Skeletal muscle satellite cell (primary cell): Measurements from ENCODE around the gene FLYWCH1.

Experiments
- H3K27me3 ChIP-seq: 2 replicates; pipeline ENCODE4 v1.7.0; 2013; ENCODE audit warnings: low read length; ENCODE audit not compliant: control insufficient read depth, insufficient read depth
- H3K36me3 ChIP-seq: 2 replicates; pipeline ENCODE4 v1.7.0; 2013; ENCODE audit warnings: mild to moderate bottlenecking, control low read depth, low read length; ENCODE audit not compliant: insufficient read depth
- H3K4me1 ChIP-seq: 2 replicates; pipeline ENCODE4 v1.7.0; 2013; ENCODE audit warnings: low read length; ENCODE audit not compliant: control insufficient read depth, insufficient read depth
- H3K4me2 ChIP-seq: 2 replicates; pipeline ENCODE4 v1.7.0; 2013; ENCODE audit warnings: mild to moderate bottlenecking, low read length
- H3K4me3 ChIP-seq: 2 replicates; pipeline ENCODE4 v1.7.0; 2013; ENCODE audit warnings: low read length
- H3K9ac ChIP-seq: 2 replicates; pipeline ENCODE4 v1.7.0; 2013; ENCODE audit warnings: mild to moderate bottlenecking, low read depth, low read length, moderate library complexity
- H3K9me3 ChIP-seq: replicated peaks from 2 replicates; pipeline ENCODE4 v1.7.0; 2013; ENCODE audit warnings: mild to moderate bottlenecking, control low read depth, low read length

The FLYWCH1 gene

DNA sequence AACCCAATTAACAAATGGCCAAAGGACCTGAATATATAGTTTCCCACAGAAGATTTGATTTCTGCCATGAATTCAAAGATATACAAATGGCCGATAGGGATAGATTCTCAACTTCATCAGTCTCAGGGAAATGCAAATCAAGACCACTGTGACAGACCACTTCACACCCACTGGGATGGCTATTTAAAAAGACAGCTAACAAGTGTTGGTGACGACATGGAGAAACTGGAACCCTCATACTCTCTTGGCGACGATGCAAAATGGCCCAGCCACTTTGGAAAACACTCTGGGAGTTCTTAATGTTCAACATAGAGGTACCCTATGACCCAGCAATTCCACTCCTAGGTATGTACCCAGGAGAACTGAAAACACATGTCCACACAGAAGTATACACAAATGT is 34.9 kb downstream of the FLYWCH1 start:
- Histone ChIP-seq H3K27me3 (no peaks in the 10 kb centered on the region), H3K4me1 (no peaks in the 10 kb centered on the region), H3K4me3 (no peak overlapping the region), H3K4me2 (no peak overlapping the region), H3K9me3 (no peaks in the 10 kb centered on the region), H3K9ac (no peak overlapping the region), H3K36me3 (peaks cover 39% of the 10 kb centered on the region)

DNA sequence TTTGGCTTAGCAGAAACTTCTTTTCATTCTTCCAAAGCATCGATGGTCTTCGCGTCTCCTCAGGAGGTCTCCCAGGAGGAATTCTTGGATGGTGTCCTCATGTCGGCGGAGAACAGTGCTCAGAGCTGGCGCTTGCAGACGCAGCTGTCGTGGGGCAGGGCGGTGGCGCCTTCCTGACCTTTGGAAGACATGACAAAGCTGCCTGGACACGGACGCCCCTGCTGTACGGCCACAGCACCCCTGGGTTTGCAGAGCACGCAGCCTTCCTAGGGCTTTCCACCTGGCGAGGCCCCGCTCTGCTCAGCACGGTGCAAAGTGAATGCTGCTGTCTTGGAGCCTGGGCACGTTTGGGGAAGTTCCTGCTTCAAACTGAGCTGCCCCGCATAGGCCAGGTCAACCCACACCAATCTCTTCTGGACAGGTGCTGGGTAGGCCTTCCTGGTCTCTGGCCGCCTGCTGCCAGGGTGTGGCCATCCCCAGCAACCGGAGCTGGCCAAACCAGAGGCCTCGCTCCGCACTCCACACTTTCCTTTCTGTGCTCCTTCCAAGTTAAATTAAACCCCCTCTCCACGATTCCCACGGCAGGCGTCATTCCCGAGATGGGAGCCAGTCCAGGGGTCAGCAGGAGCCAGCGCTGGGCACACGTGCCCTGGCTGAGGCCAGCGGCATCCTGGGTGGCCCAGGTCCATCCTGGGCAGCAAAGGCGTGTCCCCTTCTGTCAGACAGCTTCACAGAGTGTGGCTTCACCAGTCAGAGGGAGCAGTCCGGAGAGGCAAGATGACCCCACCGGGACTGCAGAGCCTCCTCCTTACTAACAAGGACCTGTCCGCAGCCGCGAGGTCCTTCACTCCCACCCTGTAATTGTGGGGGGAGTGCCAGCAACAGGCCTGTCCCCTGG is 37.3 kb downstream of the FLYWCH1 start:
- peaks cover 23% of the 10 kb centered on the region for H3K36me3 ChIP-seq
- H3K4me3 ChIP-seq: no peak overlapping the region
- peaks cover 7% of the 10 kb centered on the region for H3K27me3 ChIP-seq
- H3K4me2 ChIP-seq: no peak overlapping the region
- H3K9ac ChIP-seq: no peak overlapping the region
- no peaks in the 10 kb centered on the region for H3K9me3 ChIP-seq
- H3K4me1 ChIP-seq: no peaks in the 10 kb centered on the region

DNA sequence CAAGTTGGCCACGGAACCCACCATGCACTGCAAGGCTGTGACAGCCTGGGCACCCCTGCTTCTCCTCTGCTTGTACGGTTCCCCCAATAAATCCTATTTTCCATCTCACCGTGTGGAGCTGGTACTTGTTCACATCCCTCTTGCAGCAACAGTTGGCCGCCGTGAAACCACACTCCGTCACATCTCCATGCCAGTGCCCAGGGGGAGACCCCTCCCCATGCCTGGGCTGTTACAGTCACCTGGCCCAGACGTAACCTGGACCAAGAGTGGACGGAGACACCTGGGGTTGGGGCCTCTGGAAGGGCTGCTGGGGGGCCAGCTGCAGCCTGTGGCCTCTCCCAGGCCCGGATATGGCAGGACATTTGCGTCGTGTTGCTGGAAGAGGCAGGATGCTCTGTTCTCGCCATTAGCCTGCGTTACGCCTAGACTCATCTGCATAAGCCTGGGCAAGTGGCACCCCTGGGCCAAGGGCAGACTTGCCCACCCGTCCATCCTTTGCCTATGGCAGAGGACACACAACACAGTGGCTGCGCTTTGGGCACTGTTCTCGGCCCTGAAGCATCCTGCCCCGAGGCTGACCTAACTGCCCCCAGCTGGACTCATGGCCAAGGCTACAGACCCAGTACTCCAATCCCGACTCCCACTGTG is 38.1 kb downstream of the FLYWCH1 start:
- H3K4me1 ChIP-seq: no peaks in the 10 kb centered on the region
- no peak overlapping the region for H3K9ac ChIP-seq
- peaks cover 13% of the 10 kb centered on the region for H3K27me3 ChIP-seq
- no peaks in the 10 kb centered on the region for H3K9me3 ChIP-seq
- no peak overlapping the region for H3K4me3 ChIP-seq
- peaks cover 21% of the 10 kb centered on the region for H3K36me3 ChIP-seq
- H3K4me2 ChIP-seq: no peak overlapping the region

DNA sequence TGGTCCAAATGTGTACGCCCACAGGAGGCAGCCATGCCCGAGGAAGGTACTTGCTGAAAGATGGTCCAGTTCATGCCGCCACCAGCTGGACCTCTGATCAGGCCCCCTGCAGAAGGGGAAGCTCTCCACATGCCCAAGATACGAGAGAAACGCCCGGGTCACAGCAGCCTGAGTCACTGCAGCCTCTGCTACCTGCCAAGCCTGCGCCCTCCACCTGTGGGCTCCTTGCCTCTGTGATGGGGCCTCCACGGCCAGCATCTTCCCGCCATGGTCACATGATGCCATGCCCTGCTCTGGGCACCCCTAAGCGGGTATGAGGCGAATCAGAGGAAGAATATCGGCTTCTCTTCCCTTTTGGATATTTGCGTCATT is 38.6 kb downstream of the FLYWCH1 start:
- Histone ChIP-seq H3K4me2 (no peak overlapping the region), H3K9me3 (no peaks in the 10 kb centered on the region), H3K27me3 (peaks cover 16% of the 10 kb centered on the region), H3K9ac (no peak overlapping the region), H3K4me1 (no peaks in the 10 kb centered on the region), H3K36me3 (peaks cover 21% of the 10 kb centered on the region), H3K4me3 (no peak overlapping the region)

DNA sequence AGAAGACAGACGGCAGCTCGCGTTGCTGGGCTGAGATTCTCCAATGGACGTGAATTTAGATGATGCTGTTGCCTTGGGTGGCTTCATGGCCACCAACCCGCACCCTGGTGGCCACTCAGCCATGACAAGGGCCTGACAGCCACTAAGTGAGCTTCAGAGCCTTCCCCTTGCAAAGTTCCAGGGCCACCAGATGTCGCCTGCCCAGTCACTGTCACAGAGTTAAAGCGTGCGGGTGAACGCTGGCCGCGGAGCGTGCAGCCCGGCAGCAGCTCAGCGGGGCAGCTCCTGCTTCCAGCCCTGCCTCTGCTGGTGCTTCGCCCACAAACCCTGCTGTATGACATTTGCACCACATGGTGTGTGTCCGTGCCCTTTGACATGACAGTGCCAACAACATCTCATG is 39.0 kb downstream of the FLYWCH1 start:
- peaks cover 21% of the 10 kb centered on the region for H3K36me3 ChIP-seq
- H3K9ac ChIP-seq: no peak overlapping the region
- H3K4me2 ChIP-seq: no peak overlapping the region
- H3K27me3 ChIP-seq: peaks cover 17% of the 10 kb centered on the region
- no peaks in the 10 kb centered on the region for H3K4me1 ChIP-seq
- H3K4me3 ChIP-seq: no peak overlapping the region
- H3K9me3 ChIP-seq: no peaks in the 10 kb centered on the region

DNA sequence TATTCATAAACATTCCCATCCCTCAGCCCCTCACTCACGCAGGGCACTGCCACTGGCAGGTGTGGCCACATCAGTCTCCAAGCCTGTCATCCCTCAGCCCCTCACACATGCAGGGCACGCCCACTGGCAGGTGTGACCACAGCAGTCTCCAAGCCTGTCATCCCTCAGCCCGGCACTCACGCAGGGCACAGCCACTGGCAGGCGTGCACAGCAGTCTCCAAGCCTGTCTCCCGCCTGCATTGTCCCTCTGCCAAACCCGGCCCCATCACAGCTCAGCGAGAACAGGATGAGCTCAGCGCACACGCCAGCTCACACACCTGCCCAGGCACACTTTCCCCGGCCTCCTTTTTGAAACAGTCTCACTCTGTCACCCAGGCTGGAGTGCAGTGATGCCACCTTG is 40.9 kb downstream of the FLYWCH1 start:
- Histone ChIP-seq H3K4me1 (no peaks in the 10 kb centered on the region), H3K4me3 (no peak overlapping the region), H3K9me3 (no peaks in the 10 kb centered on the region), H3K36me3 (peaks cover 14% of the 10 kb centered on the region), H3K27me3 (peaks cover 23% of the 10 kb centered on the region), H3K9ac (no peak overlapping the region), H3K4me2 (no peak overlapping the region)

DNA sequence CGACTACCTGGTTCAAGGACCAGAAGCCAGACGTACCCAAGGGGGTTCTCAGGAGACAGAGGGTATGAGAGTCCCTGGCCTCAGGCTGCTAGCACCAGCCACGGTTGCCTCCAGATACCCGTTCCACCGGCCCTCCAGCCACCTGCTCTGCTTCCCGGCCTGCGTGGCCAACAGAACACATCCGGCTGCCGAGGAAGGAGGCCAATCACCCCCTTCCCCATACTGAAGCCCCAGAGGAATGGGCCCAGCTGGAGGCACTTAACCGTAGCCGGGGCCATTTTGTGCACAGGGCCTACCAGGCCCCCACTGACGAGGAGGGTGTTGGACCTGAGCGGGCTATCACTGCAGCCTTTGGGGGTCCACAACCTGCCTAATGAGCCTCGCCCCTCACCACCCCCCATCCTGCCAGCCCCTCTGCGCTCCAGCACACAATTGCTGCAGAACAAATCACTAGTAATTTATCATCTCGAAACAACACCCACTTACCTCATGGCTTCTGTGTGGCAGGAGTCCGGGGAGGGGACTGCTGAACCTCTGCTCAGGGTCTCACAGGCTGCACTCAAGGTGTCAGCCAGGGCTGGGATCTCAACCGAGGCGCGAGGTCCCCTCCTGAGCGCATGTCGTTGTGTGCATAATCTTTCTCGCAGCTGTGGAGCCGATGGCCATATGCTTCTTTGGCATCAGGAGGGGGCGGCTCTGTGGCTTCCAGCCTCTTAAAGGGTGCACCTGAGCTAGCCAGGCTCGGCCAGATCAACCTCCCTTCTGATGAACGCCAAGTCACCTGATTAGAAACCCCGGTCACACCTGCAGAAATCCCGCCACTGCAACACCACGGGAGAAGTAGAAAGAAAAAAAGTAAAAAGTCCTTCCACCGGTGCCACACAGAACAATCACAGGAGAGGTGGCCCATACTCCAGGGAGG is 42.2 kb downstream of the FLYWCH1 start:
- Histone ChIP-seq H3K36me3 (peaks cover 9% of the 10 kb centered on the region), H3K27me3 (peaks cover 23% of the 10 kb centered on the region), H3K4me1 (no peaks in the 10 kb centered on the region), H3K4me3 (no peak overlapping the region), H3K9me3 (no peaks in the 10 kb centered on the region), H3K4me2 (no peak overlapping the region), H3K9ac (no peak overlapping the region)

DNA sequence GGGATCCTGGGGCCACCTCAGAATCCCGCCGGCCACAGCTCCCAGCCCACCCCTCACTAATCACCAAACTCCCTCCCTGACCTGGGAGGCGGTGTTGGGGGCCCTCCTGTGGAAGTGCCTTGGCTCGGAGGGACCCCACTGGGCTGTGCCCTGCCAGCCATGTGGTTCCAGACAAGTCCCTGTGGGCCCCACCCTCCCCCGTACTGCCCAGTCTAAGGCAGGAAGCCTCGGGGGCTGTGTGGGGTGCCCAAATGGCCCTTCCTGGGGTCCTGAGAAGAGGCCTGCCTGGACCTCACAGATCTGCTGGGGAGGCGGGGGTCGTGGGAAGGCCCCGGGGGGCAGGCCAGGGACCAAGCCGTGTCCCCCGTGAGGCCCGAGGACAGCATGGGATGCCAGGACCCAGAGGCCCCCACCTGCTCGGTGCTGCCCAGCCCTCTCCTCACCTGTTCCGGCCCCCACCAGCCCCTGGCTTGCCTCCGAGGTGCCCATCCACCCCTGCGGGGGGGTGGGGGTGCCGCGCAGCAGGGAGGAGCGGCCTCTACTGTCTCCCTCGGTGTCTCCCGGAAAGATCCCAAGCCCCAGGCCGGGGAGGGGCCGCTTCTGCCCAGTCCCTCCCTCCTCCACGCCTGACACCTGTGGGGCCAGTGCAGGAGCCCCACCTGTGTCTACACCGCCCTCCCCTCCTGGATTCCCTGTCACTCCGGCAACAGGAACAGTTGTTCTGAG is 43.1 kb downstream of the FLYWCH1 start:
- peaks cover 28% of the 10 kb centered on the region for H3K27me3 ChIP-seq
- no peak overlapping the region for H3K4me2 ChIP-seq
- no peak overlapping the region for H3K9ac ChIP-seq
- no peaks in the 10 kb centered on the region for H3K9me3 ChIP-seq
- H3K4me1 ChIP-seq: no peaks in the 10 kb centered on the region
- H3K36me3 ChIP-seq: peaks cover under 1% of the 10 kb centered on the region
- no peak overlapping the region for H3K4me3 ChIP-seq

DNA sequence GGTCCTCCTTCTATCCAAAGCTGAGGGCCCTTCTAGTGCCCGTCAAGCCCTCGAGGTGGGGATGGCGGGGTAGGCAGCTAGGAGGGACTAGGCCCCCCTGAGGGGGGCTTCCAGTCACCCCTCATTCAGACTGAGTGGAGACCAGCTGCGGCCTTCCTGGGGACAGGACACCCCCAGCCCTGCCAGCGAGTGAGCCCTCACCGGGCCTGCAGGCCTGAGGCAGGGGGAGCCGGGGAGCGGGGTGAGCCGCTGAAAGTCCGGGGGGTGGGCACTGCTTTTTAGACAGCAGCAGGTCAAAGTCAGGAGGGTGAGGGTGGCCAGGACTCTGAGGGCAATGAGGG is 43.7 kb downstream of the FLYWCH1 start:
- H3K4me2 ChIP-seq: no peak overlapping the region
- H3K4me3 ChIP-seq: no peak overlapping the region
- H3K9ac ChIP-seq: no peak overlapping the region
- no peaks in the 10 kb centered on the region for H3K9me3 ChIP-seq
- no peaks in the 10 kb centered on the region for H3K4me1 ChIP-seq
- H3K27me3 ChIP-seq: peaks cover 28% of the 10 kb centered on the region
- no peaks in the 10 kb centered on the region for H3K36me3 ChIP-seq

DNA sequence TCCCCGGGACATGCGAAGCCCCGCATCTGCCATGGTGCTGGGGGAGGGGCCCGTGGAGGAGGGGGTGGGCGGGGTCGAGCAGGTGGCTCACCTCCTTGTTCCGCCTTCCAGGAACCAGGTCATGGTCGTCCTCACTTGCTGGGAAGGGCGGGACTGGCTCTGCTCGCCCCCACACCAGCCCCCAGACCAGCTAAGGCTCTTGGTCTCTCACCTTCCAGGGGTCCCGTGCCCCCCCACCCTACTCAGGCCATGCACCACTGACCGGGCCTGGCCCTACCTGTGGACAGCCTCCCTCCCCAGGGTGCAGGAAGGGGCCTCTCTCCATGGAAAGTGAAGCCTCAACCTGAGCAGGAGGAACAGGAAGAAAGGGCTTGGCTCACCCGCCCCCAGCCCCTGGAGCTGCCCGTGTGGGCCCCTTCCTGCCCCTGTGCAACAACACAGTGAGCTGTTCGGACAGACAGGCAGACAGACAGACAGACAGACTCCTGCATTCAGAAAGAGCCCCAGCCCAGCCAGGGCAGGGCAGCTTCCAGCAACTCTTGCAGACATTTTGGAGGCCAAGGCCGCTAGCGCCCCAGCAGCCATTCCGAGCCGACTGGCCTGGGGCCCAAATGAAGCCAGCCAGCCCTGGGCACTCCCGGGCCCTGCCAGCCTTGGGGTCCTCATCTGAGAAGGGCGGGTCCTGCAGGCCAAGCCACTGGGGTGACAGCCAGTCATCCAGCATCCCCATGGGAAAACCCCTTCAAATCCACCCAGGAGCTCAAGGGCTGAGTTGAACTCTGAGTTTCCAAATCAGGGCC is 44.2 kb downstream of the FLYWCH1 start:
- Histone ChIP-seq H3K36me3 (no peaks in the 10 kb centered on the region), H3K4me3 (no peak overlapping the region), H3K4me2 (no peak overlapping the region), H3K9me3 (no peaks in the 10 kb centered on the region), H3K4me1 (no peaks in the 10 kb centered on the region), H3K27me3 (peaks cover 28% of the 10 kb centered on the region), H3K9ac (no peak overlapping the region)
